HCT116 (cell line): ENCODE results near the gene ARSB.

Source experiments
- CEBPB ChIP-seq: IDR thresholded peaks from 2 replicates; pipeline ENCODE4 v1.6.1; 2012; ENCODE audit warnings: low read depth
- CTCF ChIP-seq, 3 experiments: fragments of 200-600 bp in 1 of 3; sonication (generic) in 1 of 3; IDR thresholded peaks in 2 of 3; conservative IDR thresholded peaks in 1 of 3; 2 replicates each; pipeline ENCODE4 v1.5.1; 2012 to 2017; ENCODE audit warnings: low read depth in 2 of 3, low read length in 2 of 3, antibody characterized with exemption in 1 of 3, borderline replicate concordance in 1 of 3, control low read depth in 1 of 3, mild to moderate bottlenecking in 1 of 3, mixed read lengths in 1 of 3, mixed run types in 1 of 3, moderate library complexity in 1 of 3; ENCODE audit not compliant: insufficient read depth in 1 of 3
- ELF1 ChIP-seq: IDR thresholded peaks from 2 replicates; pipeline ENCODE4 v1.6.1; 2012; ENCODE audit warnings: low read depth, borderline replicate concordance
- EZH2 ChIP-seq: fragments of 200-600 bp; sonication (generic); IDR thresholded peaks from 2 replicates; pipeline ENCODE4 v1.6.1; 2017; ENCODE audit warnings: antibody characterized with exemption, mixed run types
- EZH2phosphoT487 ChIP-seq: fragments of 200-600 bp; IDR thresholded peaks from 2 replicates; pipeline ENCODE4 v1.6.1; 2018; ENCODE audit warnings: antibody characterized with exemption, borderline replicate concordance
- FOSL1 ChIP-seq: IDR thresholded peaks from 2 replicates; pipeline ENCODE4 v1.6.1; 2012; ENCODE audit warnings: low read depth
- POLR2A ChIP-seq: IDR thresholded peaks from 2 replicates; pipeline ENCODE4 v1.7.0; 2011; ENCODE audit warnings: borderline replicate concordance; ENCODE audit not compliant: insufficient read depth, insufficient read length; ENCODE audit errors: extremely low read depth
- RAD21 ChIP-seq: IDR thresholded peaks from 2 replicates; pipeline ENCODE4 v1.6.1; 2012; ENCODE audit warnings: low read depth, mild to moderate bottlenecking
- REST ChIP-seq: IDR thresholded peaks from 2 replicates; pipeline ENCODE4 v1.6.1; 2012; ENCODE audit warnings: low read depth
- SP1 ChIP-seq: IDR thresholded peaks from 2 replicates; pipeline ENCODE4 v1.6.1; 2012; ENCODE audit warnings: low read depth
- SRF ChIP-seq: IDR thresholded peaks from 2 replicates; pipeline ENCODE4 v1.6.1; 2012; ENCODE audit warnings: low read depth
- TCF7L2 ChIP-seq: IDR thresholded peaks from 2 replicates; pipeline ENCODE4 v1.7.0; 2011; ENCODE audit warnings: borderline replicate concordance, inconsistent platforms; ENCODE audit not compliant: insufficient read depth, insufficient read length; ENCODE audit errors: extremely low read depth
- ZNF274 ChIP-seq: fragments of 200-500 bp; sonication (Bioruptor generic); IDR thresholded peaks from 2 replicates; pipeline ENCODE4 v1.6.1; 2014; ENCODE audit warnings: mild to moderate bottlenecking, low read depth, low read length, inconsistent platforms

- TF ChIP-seq SP1 (no peak), CTCF (IDR thresholded peaks at IDR 0.05 in 2 of 3, conservative IDR thresholded peaks at IDR 0.05 in 1 of 3; ENCODE audit: borderline replicate concordance in 1 of 3, insufficient read depth in 1 of 3, low read depth in 2 of 3, low read length in 2 of 3) (no peak), FOSL1 (no peak), ELF1 (no peak), EZH2 (no peak), SRF (no peak), RAD21 (no peak), EZH2phosphoT487 (no peak), ZNF274 (no peak), POLR2A (no peak), REST (no peak), TCF7L2 (no peak), CEBPB (no peak)
These were observed 126.7 kb downstream of the ARSB start for GRCh38 chr5:78858364-78858763.
